Dermis lymphatic vessel endothelial cell (primary cell): ENCODE measurements around the gene GJB1. TPM values are rescaled to one million over a fixed set of nuclear protein-coding genes. Genes with fewer than 3 reads are reported as not detected.

Experiments used
- total RNA-seq: library from RNA; depleted of rRNA; stranded (reverse); fragments of >200 nt; gene quantifications from 2 replicates; pipeline ENCODE4 v1.2.1, GENCODE V29; 2014

Gene GJB1
- total RNA-seq = not detected in 2 replicates

GRCh38 chrX:71222929-71223328 is at the start of gene GJB1:
Gene GJB1 (plus strand): TSS chrX:71223224. CDS start chrX:71223708, 484 bp downstream.

GRCh38 chrX:71254092-71254963 is 31.3 kb downstream of the GJB1 start, which contains the start of gene ZMYM3:
Gene ZMYM3 (minus strand): TSS chrX:71254140. CDS start chrX:71253255, 885 bp downstream.

Other genes with a start within 250 kb of the GJB1 start
- 72.8 and 106 TPM in 2 replicates for gene SNX12, start 154.9 kb upstream of the GJB1 start, total RNA-seq
- 10.7 and 14.4 TPM in 2 replicates for gene FOXO4, start 127.4 kb upstream of the GJB1 start, total RNA-seq
- not detected in 2 replicates for gene CXorf65, start 116.5 kb upstream of the GJB1 start, total RNA-seq
- gene IL2RG, start 111.6 kb upstream of the GJB1 start, total RNA-seq = 0.34 TPM in 1 of 2 replicates, not detected in the other
- 26.5 and 37.1 TPM in 2 replicates for gene MED12, start 104.6 kb upstream of the GJB1 start, total RNA-seq
- gene NLGN3, start 78.4 kb upstream of the GJB1 start, total RNA-seq = under 0.01 and 0.09 TPM in 2 replicates
- gene ZMYM3, start 30.9 kb downstream of the GJB1 start, total RNA-seq = 8.3 and 11.6 TPM in 2 replicates
- gene NONO, start 60.4 kb downstream of the GJB1 start, total RNA-seq = 340 and 450 TPM in 2 replicates
- gene ITGB1BP2, start 78.5 kb downstream of the GJB1 start, total RNA-seq = 0.33 and 0.77 TPM in 2 replicates
- 29.3 and 39.1 TPM in 2 replicates for gene TAF1, start 143.1 kb downstream of the GJB1 start, total RNA-seq